Measurements from ENCODE around the gene PIEZO1.

DNA sequence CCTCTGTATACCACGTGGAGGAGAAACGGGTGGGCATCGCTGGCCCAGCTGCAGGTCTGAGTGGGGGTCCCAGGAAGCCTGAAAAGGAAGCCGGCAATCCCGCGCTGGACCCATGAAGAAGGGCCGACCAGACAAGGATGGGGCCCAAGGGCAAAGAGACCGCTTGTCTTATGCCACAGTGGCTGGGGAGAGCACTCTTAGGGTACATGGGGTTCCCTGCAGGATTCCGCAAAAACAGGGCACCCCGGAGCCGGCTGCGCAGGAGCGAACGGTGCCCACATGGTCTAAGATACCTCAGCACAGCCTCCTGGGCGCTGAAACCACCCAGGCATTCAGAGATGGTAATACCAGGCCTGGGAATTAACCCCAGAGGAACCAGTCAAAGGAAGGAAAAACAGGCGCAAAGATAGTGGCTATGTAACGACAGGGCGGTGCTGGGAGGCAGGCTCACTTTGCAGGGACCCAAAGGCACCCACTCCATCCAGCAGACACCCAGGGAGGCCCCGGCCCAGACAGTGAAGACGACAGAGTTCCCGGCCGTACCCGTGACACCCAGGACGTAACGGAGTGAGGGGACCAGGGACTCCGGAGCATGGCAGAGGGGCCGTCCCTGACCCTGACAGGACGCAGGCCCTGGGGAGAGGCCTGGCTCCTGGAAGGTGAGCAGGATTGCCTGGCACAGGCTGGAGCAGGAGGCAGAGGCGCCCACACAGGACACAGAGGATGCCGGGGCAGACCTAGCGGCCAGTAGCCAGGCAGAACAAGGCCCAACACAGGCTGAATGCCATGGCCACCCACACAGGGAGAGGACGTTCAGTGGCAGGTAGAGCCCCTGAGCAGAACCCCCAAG lies 10.3 kb downstream of the PIEZO1 start:
- TF ChIP-seq FOSL2 (IDR thresholded peaks at IDR 0.05) (no peak), FOSL2 (CRISPR knock-in tag; IDR thresholded peaks at IDR 0.05) (no peak), EP300 (IDR thresholded peaks at IDR 0.05) (no peak), CHD4 (IDR thresholded peaks at IDR 0.05; ENCODE audit: borderline replicate concordance) (no peak), MYC (IDR thresholded peaks at IDR 0.05; ENCODE audit: borderline replicate concordance, low read length) (no peak), HDAC2 (IDR thresholded peaks at IDR 0.05) (no peak), HOXA7 (CRISPR knock-in tag; IDR thresholded peaks at IDR 0.05) (no peak)
- TF ChIP-seq, protein P1, sequence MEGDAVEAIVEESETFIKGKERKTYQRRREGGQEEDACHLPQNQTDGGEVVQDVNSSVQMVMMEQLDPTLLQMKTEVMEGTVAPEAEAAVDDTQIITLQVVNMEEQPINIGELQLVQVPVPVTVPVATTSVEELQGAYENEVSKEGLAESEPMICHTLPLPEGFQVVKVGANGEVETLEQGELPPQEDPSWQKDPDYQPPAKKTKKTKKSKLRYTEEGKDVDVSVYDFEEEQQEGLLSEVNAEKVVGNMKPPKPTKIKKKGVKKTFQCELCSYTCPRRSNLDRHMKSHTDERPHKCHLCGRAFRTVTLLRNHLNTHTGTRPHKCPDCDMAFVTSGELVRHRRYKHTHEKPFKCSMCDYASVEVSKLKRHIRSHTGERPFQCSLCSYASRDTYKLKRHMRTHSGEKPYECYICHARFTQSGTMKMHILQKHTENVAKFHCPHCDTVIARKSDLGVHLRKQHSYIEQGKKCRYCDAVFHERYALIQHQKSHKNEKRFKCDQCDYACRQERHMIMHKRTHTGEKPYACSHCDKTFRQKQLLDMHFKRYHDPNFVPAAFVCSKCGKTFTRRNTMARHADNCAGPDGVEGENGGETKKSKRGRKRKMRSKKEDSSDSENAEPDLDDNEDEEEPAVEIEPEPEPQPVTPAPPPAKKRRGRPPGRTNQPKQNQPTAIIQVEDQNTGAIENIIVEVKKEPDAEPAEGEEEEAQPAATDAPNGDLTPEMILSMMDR (IDR thresholded peaks at IDR 0.05): no peak
